Large intestine (tissue), 3 donors: ENCODE results near the gene SLC26A5. TPM values are rescaled to one million over a fixed set of nuclear protein-coding genes. Genes with fewer than 3 reads are reported as not detected.

Experiments
- DNase-seq, 2 donors: peaks; one replicate each; pipeline versions ENCODE4 v3.0.0 to v3.0.0-alpha.2; 2013
- H3K27ac ChIP-seq: one replicate; pipeline ENCODE4 v1.5.1; 2013; ENCODE audit warnings: low read length
- H3K27me3 ChIP-seq: 2 replicates; pipeline ENCODE4 v1.6.1; 2013; ENCODE audit warnings: low read length; ENCODE audit not compliant: control insufficient read depth, insufficient read depth
- H3K36me3 ChIP-seq: 2 replicates; pipeline ENCODE4 v1.6.1; 2013; ENCODE audit warnings: low read length; ENCODE audit not compliant: control insufficient read depth, insufficient read depth
- H3K4me1 ChIP-seq: one replicate; pipeline ENCODE4 v1.6.1; 2013; ENCODE audit warnings: low read length; ENCODE audit not compliant: control insufficient read depth, insufficient read depth
- H3K4me3 ChIP-seq: one replicate; pipeline ENCODE4 v1.5.1; 2013; ENCODE audit warnings: low read length
- H3K9me3 ChIP-seq: one replicate; pipeline ENCODE4 v1.6.1; 2013; ENCODE audit warnings: mild to moderate bottlenecking, low read depth, low read length, moderate library complexity; ENCODE audit not compliant: control insufficient read depth
- WGBS: methylation state at CpG from one replicate; pipeline ENCODE4 v1.1.5; 2013; ENCODE audit warnings: low lambda C conversion rate; ENCODE audit not compliant: insufficient coverage; 5-methylcytosine and 5-hydroxymethylcytosine counted together
- polyA plus RNA-seq: library from polyadenylated mRNA; unstranded; fragments of 120-200 nt; gene quantifications from one replicate; pipeline ENCODE4 v1.2.1, GENCODE V29; 2013

SLC26A5 gene
- polyA plus RNA-seq, 1 donor = 0.09 TPM

- Histone ChIP-seq H3K4me3 (peak within 1 kb of the TSS; percentile 82), H3K4me1 (peaks cover 5% of the 10 kb centered on the region), H3K9me3 (no peaks in the 10 kb centered on the region), H3K36me3 (peaks cover 7% of the 10 kb centered on the region), H3K27ac (peak within 1 kb of the TSS; percentile 89), H3K27me3 (no peaks in the 10 kb centered on the region)
- no CpG with 5 or more reads among the region's 25 CpGs for WGBS
- peak; percentile 81 to 93 for DNase-seq
Measured at GRCh38 chr7:103347507-103348267, 98.3 kb downstream of the SLC26A5 start, which contains the start of gene PSMC2. Gene PSMC2 (plus strand): TSS chr7:103347643. CDS start chr7:103347712, 69 bp downstream.

DNA sequence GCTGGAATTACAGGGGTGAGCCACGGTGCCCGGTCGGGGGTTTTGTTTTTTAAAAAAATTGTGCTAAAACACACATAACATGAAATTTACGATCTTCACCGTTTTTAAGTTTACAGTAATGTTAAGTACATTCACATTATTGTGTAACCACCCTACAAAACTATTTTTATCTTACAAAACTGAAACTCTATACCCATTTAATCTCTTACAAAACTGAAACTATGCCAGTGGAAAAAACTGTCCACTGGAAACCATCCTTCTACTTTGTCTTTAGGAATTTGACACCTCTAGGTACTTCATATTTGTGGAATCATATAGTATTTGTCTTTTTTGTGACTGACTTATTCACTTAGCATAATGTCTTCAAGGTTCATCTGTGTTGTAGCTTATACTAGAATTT lies 99.6 kb downstream of the SLC26A5 start:
- Histone ChIP-seq H3K4me1 (peaks cover 5% of the 10 kb centered on the region), H3K36me3 (peaks cover 7% of the 10 kb centered on the region), H3K27me3 (no peaks in the 10 kb centered on the region), H3K9me3 (no peaks in the 10 kb centered on the region), H3K27ac (no peak overlapping the region), H3K4me3 (no peak overlapping the region)
- DNase-seq = no peak
- WGBS = 92% methylated on average over 5 of the region's 5 CpGs

DNA sequence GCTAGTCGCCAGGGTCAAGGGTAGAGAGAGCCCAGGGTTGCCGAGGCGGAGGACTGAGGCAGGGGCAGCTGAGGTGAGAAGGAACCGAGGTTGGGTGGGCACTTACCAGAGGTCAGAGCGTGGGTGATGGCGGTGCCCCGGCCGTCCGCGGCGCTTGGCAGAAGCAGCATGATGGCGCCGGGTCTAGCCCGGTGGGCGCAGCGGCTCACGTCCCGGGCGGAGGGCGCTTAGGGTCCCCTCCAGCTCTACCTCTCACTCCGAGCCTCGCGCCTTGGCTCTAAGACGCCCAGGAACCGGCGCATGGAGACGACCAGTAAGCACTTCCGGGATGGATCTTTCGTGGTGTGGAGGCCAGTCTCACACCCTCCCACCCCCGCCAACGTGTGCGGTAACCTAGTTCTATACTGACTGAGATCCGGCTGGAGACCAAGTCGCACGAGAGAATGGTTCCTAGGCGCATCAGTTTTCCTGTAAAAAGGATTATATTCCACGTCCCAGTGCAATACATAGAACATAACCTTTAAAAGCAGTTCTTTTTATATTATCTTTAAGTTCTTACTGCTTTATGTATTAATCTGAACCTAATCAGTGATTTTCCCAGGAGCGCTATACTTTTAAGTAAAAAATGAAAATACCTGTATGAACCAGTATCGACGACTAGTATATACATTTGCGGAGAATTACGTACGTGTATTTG lies 101.4 kb downstream of the SLC26A5 start, which contains the start of gene DNAJC2:
Gene DNAJC2, minus strand, starts transcription at position 315 of the 697 bp plus-strand sequence. Its CDS starts 145 bp downstream, at position 170.
- DNase-seq = peak; percentile 86 to 92
- Histone ChIP-seq H3K27me3 (no peaks in the 10 kb centered on the region), H3K4me1 (peaks cover 5% of the 10 kb centered on the region), H3K4me3 (peak within 1 kb of the TSS; percentile 97), H3K9me3 (no peaks in the 10 kb centered on the region), H3K27ac (peak within 1 kb of the TSS; percentile 95), H3K36me3 (peaks cover 15% of the 10 kb centered on the region)
- 0% methylated on average over 1 of the region's 43 CpGs for WGBS

GRCh38 chr7:103343758-103344452 lies 102.1 kb downstream of the SLC26A5 start:
- Histone ChIP-seq H3K4me1 (peaks cover 5% of the 10 kb centered on the region), H3K9me3 (no peaks in the 10 kb centered on the region), H3K4me3 (peak overlapping the region; percentile 97), H3K27ac (peak overlapping the region; percentile 95), H3K27me3 (no peaks in the 10 kb centered on the region), H3K36me3 (peaks cover 20% of the 10 kb centered on the region)
- DNase-seq = peak; percentile 69 to 90
- WGBS = 0% methylated on average over 2 of the region's 26 CpGs

GRCh38 chr7:103343332-103343731 lies 102.7 kb downstream of the SLC26A5 start:
- Histone ChIP-seq H3K4me3 (peak overlapping the region; percentile 97), H3K4me1 (peaks cover 5% of the 10 kb centered on the region), H3K27ac (peak overlapping the region; percentile 95), H3K36me3 (peaks cover 22% of the 10 kb centered on the region), H3K27me3 (no peaks in the 10 kb centered on the region), H3K9me3 (no peaks in the 10 kb centered on the region)
- no peak for DNase-seq

DNA sequence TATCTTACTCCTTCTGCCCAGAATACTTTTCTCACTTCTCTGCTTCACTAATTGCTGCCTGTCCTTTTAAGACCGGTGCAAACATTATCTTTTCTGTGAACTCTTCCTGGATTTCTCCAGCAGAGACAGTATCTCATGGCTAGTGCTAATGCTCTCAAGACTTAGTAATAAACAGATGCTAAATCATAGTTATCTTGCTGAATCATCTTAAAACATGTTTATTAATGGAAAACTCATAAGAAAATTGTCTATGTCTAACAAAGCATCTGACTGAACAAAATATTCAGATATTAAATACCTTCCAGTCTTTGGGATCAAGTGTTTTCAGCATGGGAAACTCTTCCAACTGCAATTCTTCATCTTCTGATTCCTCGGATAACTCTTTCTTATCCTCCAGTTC lies 104.5 kb downstream of the SLC26A5 start:
- H3K36me3 ChIP-seq = peaks cover 37% of the 10 kb centered on the region
- 100% methylated on average over 1 of the region's 2 CpGs for WGBS

GRCh38 chr7:103338864-103339263 lies 107.1 kb downstream of the SLC26A5 start:
- H3K4me3 ChIP-seq = no peak overlapping the region
- no peak for DNase-seq
- H3K27me3 ChIP-seq = no peaks in the 10 kb centered on the region
- peaks cover 55% of the 10 kb centered on the region for H3K36me3 ChIP-seq
- no peak overlapping the region for H3K27ac ChIP-seq
- H3K4me1 ChIP-seq = peaks cover 5% of the 10 kb centered on the region
- WGBS = no CpG with 5 or more reads among the region's 2 CpGs
- H3K9me3 ChIP-seq = no peaks in the 10 kb centered on the region

More for the DNA sequence above, 104.5 kb downstream of the SLC26A5 start:
- Histone ChIP-seq H3K4me1 (peaks cover 5% of the 10 kb centered on the region), H3K27ac (no peak overlapping the region), H3K27me3 (no peaks in the 10 kb centered on the region), H3K9me3 (no peaks in the 10 kb centered on the region), H3K4me3 (no peak overlapping the region)
- DNase-seq = no peak

DNA sequence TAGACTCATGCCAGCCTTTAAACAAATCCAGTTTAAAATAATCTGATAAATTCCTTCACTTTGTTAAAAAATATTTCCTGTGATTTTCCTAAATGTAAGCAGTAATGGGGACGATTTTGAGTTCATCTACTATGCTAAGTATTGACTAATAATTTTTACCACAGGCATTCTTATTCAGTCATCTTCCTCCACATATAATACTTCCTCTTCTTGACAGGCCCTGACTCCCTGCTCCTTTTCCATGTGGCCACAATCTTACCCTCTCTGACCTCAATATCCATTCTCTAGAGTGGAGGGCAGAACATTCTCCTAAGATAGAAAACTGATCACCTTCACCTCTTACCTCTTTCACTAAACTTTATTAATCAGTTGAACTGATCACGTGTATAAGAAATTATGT lies 109.2 kb downstream of the SLC26A5 start:
- no peak overlapping the region for H3K4me3 ChIP-seq
- H3K27me3 ChIP-seq = no peaks in the 10 kb centered on the region
- H3K9me3 ChIP-seq = no peaks in the 10 kb centered on the region
- no CpG with 5 or more reads among the region's 2 CpGs for WGBS
- no peak for DNase-seq
- H3K4me1 ChIP-seq = no peaks in the 10 kb centered on the region
- H3K27ac ChIP-seq = no peak overlapping the region
- H3K36me3 ChIP-seq = peaks cover 57% of the 10 kb centered on the region

DNA sequence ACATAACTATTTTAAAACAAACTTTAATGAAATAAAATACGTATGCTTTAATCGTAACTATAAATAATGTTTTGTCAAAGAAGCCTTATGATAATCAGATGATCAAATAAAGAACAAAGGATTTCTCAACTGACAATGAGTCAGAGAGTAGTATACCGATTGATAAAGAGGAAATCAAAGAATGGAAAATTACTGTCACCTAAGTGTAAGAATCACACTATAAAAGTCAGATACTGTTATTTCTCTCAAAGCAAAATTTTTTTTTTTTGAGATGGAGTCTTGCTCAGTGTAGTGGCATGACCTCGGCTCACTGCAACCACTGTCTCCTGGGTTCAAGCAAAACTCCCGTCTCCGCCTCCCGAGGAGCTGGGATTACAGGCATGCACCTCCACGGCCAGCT lies 120.3 kb downstream of the SLC26A5 start:
- no peaks in the 10 kb centered on the region for H3K27me3 ChIP-seq
- WGBS = 96% methylated on average over 3 of the region's 8 CpGs
- no peaks in the 10 kb centered on the region for H3K9me3 ChIP-seq
- H3K4me1 ChIP-seq = no peaks in the 10 kb centered on the region
- peaks cover 53% of the 10 kb centered on the region for H3K36me3 ChIP-seq
- DNase-seq = no peak
- no peak overlapping the region for H3K4me3 ChIP-seq
- H3K27ac ChIP-seq = no peak overlapping the region
